Fibroblast of lung (primary cell): ENCODE results near the gene XRCC1. TPM values are rescaled to one million over a fixed set of nuclear protein-coding genes. Genes with fewer than 3 reads are reported as not detected.

Experiments
- DNase-seq, 2 donors: peaks; one replicate each; pipeline versions ENCODE4 v3.0.0 to v3.0.0-alpha.2; 2010; ENCODE audit warnings: low read depth in 2 of 2
- H2AFZ ChIP-seq: 2 replicates; pipeline ENCODE4 v1.5.1; 2012; ENCODE audit warnings: low read length, control low read depth, inconsistent platforms
- H3K27ac ChIP-seq: 2 replicates; pipeline ENCODE4 v1.5.1; 2011; ENCODE audit warnings: low read length, control low read depth; ENCODE audit not compliant: insufficient read depth
- H3K27me3 ChIP-seq: 2 replicates; pipeline ENCODE4 v1.5.1; 2011; ENCODE audit warnings: mild to moderate bottlenecking, low read length; ENCODE audit not compliant: control insufficient read depth, insufficient read depth
- H3K36me3 ChIP-seq: 2 replicates; pipeline ENCODE4 v1.5.1; 2011; ENCODE audit warnings: low read length; ENCODE audit not compliant: control insufficient read depth, insufficient read depth
- H3K4me1 ChIP-seq: 2 replicates; pipeline ENCODE4 v1.5.1; 2011; ENCODE audit warnings: low read length; ENCODE audit not compliant: control insufficient read depth, insufficient read depth; ENCODE audit errors: extremely low read depth
- H3K4me2 ChIP-seq: 2 replicates; pipeline ENCODE4 v1.5.1; 2011; ENCODE audit warnings: low read length, control low read depth; ENCODE audit not compliant: insufficient read depth; ENCODE audit errors: extremely low read depth
- H3K4me3 ChIP-seq, 4 experiments: fragments of 200-600 bp in 1 of 4; sonication (generic) in 1 of 4; replicated peaks in 1 of 4; 2 replicates each; pipeline ENCODE4 v1.5.1; 2011 to 2016; ENCODE audit warnings: low read length in 4 of 4, low read depth in 3 of 4, mild to moderate bottlenecking in 3 of 4, control low read depth in 2 of 4, inconsistent platforms in 1 of 4, mixed read lengths in 1 of 4; ENCODE audit not compliant: insufficient read depth in 1 of 4; ENCODE audit errors: control extremely low read depth in 1 of 4
- H3K79me2 ChIP-seq: 2 replicates; pipeline ENCODE4 v1.5.1; 2012; ENCODE audit warnings: mild to moderate bottlenecking, low read length, inconsistent platforms; ENCODE audit not compliant: control insufficient read depth, insufficient read depth
- H3K9ac ChIP-seq: 2 replicates; pipeline ENCODE4 v1.5.1; 2011; ENCODE audit warnings: mild to moderate bottlenecking, low read length, control low read depth; ENCODE audit not compliant: insufficient read depth
- H3K9me3 ChIP-seq: 2 replicates; pipeline ENCODE4 v1.5.1; 2012; ENCODE audit warnings: low read depth, low read length; ENCODE audit not compliant: control insufficient read depth, insufficient read depth
- H4K20me1 ChIP-seq: 2 replicates; pipeline ENCODE4 v1.5.1; 2011; ENCODE audit warnings: low read length; ENCODE audit not compliant: control insufficient read depth, insufficient read depth; ENCODE audit errors: extremely low read depth
- EZH2 ChIP-seq: IDR thresholded peaks from 2 replicates; pipeline ENCODE4 v1.5.1; 2012; ENCODE audit warnings: low read length, control low read depth, mild to moderate bottlenecking; ENCODE audit errors: missing control alignments
- polyA plus RNA-seq, 2 donors: library from polyadenylated mRNA; depleted of rRNA in 1 of 2; stranded (reverse) in 1 of 2; unstranded in 1 of 2; fragments of >200 nt; gene quantifications; 2 replicates each; pipeline ENCODE4 v1.2.1, GENCODE V29; 2011 to 2012; ENCODE audit warnings: missing spikeins in 1 of 2
- total RNA-seq: library from RNA; depleted of rRNA; stranded (reverse); fragments of >200 nt; gene quantifications from 2 replicates; pipeline ENCODE4 v1.2.1, GENCODE V29; 2014
- TF ChIP-seq, protein P1 (sequence below), 2 donors: IDR thresholded peaks in 1 of 2; conservative IDR thresholded peaks in 1 of 2; 1 replicate in 1 of 2; 2 replicates in 1 of 2; pipeline ENCODE4 v1.5.1; 2011 to 2012; ENCODE audit warnings: low read length in 2 of 2, control low read depth in 1 of 2, inconsistent platforms in 1 of 2, low read depth in 1 of 2, mild to moderate bottlenecking in 1 of 2

XRCC1 gene
- total and polyA plus RNA-seq, 2 donors (not counting 1 experiment from before 2014, with no cell fraction given), result 8.6 to 14.5 TPM

DNA sequence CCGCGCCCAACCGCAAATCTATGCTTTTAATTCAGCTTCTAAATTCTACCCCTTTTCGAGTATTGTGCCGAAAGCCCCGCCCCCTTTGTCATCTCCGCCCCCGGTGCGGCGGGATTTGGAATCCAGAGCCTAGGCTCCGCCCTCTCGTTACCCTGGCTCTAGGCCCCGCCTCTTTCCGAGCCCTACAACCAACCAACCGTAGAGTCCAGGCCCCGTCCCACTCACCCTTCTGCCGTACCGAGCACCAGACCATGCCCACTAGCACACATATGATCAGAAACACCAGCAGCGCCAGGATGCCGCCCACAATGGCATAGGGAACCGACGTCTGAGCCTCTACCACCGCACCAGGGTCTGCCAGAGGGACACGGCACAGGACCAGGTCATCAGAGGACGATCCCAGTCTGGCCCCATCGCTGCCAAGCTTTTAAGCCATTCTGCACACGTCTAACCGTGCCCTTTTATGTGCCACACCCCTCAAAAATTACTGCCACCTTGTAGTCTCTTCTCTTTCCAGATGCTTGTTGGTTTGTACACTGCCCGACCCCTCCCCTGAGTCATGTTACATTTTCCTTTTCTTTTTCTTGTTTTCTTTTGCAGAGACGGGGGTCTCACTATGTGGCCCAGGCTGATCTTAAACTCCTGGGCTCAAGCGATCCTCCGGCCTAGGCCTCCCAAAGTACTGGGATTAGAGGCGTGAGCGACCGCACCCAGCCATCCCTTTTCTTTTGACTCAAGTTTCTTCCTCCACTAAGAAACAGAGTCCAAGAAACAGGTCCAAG lies 48.8 kb upstream of the XRCC1 start:
- H3K4me2 ChIP-seq, result no peak overlapping the region
- no peak for DNase-seq
- TF ChIP-seq, protein P1, sequence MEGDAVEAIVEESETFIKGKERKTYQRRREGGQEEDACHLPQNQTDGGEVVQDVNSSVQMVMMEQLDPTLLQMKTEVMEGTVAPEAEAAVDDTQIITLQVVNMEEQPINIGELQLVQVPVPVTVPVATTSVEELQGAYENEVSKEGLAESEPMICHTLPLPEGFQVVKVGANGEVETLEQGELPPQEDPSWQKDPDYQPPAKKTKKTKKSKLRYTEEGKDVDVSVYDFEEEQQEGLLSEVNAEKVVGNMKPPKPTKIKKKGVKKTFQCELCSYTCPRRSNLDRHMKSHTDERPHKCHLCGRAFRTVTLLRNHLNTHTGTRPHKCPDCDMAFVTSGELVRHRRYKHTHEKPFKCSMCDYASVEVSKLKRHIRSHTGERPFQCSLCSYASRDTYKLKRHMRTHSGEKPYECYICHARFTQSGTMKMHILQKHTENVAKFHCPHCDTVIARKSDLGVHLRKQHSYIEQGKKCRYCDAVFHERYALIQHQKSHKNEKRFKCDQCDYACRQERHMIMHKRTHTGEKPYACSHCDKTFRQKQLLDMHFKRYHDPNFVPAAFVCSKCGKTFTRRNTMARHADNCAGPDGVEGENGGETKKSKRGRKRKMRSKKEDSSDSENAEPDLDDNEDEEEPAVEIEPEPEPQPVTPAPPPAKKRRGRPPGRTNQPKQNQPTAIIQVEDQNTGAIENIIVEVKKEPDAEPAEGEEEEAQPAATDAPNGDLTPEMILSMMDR (conservative IDR thresholded peaks at IDR 0.05 in 1 of 2, IDR thresholded peaks at IDR 0.05 in 1 of 2; ENCODE audit: low read depth in 1 of 2, low read length in 2 of 2), result no peak
- TF ChIP-seq EZH2, result no peak
- H3K36me3 ChIP-seq, result no peaks in the 10 kb centered on the region
- no peaks in the 10 kb centered on the region for H3K79me2 ChIP-seq
- H4K20me1 ChIP-seq, result no peaks in the 10 kb centered on the region
- no peak overlapping the region for H2AFZ ChIP-seq
- peaks cover 2% of the 10 kb centered on the region for H3K4me1 ChIP-seq
- no peak overlapping the region for H3K4me3 ChIP-seq
- H3K27ac ChIP-seq, result no peak overlapping the region
- no peaks in the 10 kb centered on the region for H3K27me3 ChIP-seq
- H3K9ac ChIP-seq, result no peak overlapping the region
- H3K9me3 ChIP-seq, result no peaks in the 10 kb centered on the region

DNA sequence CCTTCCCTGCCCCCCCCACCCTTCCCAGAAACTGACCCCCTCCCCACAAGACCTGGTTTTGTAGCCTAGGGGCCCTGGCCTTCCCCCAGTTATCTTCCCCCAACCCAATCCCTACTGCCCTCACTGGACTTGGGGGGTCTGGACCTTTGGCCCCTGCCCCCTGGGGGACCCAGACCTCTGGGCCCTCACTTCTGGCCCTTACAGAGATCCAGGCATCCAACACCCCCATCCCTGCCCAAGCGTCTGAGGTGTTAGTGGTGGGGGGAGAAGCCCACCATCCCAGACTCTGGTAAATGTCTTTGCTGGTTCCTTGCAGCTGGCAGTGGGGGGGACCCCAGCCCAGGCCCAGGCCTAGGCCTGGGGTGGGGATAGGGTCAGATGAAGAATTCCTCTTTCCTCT lies 47.6 kb upstream of the XRCC1 start:
- no peak overlapping the region for H3K9ac ChIP-seq
- H3K4me2 ChIP-seq, result no peak overlapping the region
- TF ChIP-seq EZH2, result no peak
- TF ChIP-seq, protein P1 (conservative IDR thresholded peaks at IDR 0.05 in 1 of 2, IDR thresholded peaks at IDR 0.05 in 1 of 2; ENCODE audit: low read depth in 1 of 2, low read length in 2 of 2), result no peak

GRCh38 chr19:43622070-43622469 lies 46.7 kb upstream of the XRCC1 start:
- H2AFZ ChIP-seq, result no peak overlapping the region
- H3K4me1 ChIP-seq, result peaks cover 2% of the 10 kb centered on the region
- no peak overlapping the region for H3K9ac ChIP-seq
- no peaks in the 10 kb centered on the region for H3K36me3 ChIP-seq
- TF ChIP-seq, protein P1 (conservative IDR thresholded peaks at IDR 0.05 in 1 of 2, IDR thresholded peaks at IDR 0.05 in 1 of 2; ENCODE audit: low read depth in 1 of 2, low read length in 2 of 2), result no peak
- TF ChIP-seq EZH2, result no peak
- H4K20me1 ChIP-seq, result no peaks in the 10 kb centered on the region
- no peak for DNase-seq
- peaks cover 8% of the 10 kb centered on the region for H3K79me2 ChIP-seq
- H3K4me2 ChIP-seq, result no peak overlapping the region
- H3K4me3 ChIP-seq, result no peak overlapping the region
- H3K9me3 ChIP-seq, result no peaks in the 10 kb centered on the region
- no peaks in the 10 kb centered on the region for H3K27me3 ChIP-seq
- no peak overlapping the region for H3K27ac ChIP-seq

More for the DNA sequence above, 47.6 kb upstream of the XRCC1 start:
- Histone ChIP-seq H3K36me3 (no peaks in the 10 kb centered on the region), H3K27me3 (no peaks in the 10 kb centered on the region), H3K79me2 (peaks cover 5% of the 10 kb centered on the region), H4K20me1 (no peaks in the 10 kb centered on the region), H3K4me1 (peaks cover 2% of the 10 kb centered on the region), H3K27ac (no peak overlapping the region), H3K4me3 (no peak overlapping the region), H3K9me3 (no peaks in the 10 kb centered on the region), H2AFZ (no peak overlapping the region)
- no peak for DNase-seq
